Skeletal muscle cell (primary cell): Measurements from ENCODE around the gene RSAD2.
A peak's percentile ranks its signal among the peaks of the same experiment; 100 is the strongest.

Experiments used
- DNase-seq: peaks from one replicate; pipeline ENCODE4 v3.0.0-alpha.2; 2010; ENCODE audit warnings: low read depth
- H3K4me3 ChIP-seq: 2 replicates; pipeline ENCODE4 v1.5.1; 2011; ENCODE audit warnings: low read depth, mild to moderate bottlenecking, control low read depth, low read length, moderate library complexity

Gene RSAD2

DNA sequence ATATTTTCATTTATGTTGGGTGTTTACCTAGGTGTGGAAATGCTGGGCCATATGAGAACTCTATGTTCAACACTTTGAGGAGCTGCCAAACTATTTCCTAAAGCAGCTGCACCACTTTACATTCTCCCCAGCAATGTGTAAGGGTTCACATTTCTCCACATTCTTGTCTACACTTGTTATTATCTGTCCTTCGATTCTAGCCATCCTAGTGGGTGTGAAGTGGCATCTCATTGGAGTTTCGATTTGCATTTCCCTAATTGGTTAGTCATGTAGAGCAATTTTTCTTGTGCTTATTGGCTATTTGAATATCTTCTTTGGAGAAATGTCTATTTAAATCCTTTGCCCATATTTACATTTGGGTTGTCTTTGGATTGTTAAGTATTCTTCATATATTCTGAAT lies 61.5 kb downstream of the RSAD2 start:
- H3K4me3 ChIP-seq = no peak overlapping the region
- no peak for DNase-seq

DNA sequence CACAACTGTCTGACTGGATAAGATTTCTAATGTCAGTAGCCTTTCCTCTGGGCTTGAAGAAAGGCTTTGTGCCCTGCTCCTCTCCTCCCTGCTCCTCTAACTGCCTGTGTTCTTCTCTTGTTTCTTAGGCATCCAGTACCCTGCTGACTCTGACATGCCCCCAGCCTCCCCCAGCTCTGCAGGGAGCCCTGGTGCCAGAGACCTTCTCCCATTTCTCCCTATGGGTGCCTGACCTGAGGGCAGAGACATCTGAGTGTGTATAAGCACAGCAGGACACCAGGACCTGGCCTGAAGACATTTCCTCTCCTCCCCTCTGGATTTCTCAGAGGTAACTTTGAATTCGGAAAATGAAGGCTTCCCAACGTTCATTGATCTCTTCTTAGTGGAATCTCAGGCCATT lies 63.2 kb downstream of the RSAD2 start:
- DNase-seq = no peak
- H3K4me3 ChIP-seq = no peak overlapping the region

DNA sequence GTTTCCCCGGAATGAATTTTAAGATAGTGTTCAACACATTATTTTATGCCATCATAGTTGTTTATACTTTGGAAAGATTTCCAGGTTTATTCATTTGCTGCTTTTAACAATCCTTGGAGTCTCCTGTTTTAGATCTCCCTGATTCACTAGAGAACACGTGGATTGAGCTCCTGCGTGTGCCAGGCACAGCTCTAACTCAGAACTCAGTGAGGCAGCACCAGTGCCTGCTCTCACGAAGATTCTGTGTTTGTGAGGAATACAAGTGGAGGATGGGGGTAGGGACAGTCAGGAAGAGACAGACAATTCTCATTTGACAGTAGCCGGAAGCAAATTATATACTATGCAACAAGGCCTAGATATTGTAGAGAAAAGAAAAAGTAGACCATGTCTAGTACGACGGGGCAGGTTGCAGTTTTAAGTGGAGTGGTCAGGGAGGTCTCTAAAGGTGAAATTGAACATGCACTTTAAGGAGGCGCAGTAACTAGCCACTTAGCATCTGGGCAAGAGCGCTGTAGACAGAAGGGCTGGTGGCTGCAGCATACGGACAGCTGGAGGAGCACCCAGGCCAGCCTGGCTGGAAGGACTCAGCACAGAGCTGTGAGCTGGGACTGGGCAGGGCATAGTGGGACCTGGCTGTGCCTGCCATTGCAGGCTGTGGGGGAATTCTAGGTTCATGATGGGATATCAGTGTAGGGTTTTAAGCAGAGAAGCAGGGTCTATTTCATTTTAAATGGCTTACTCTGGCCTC lies 63.9 kb downstream of the RSAD2 start:
- H3K4me3 ChIP-seq = no peak overlapping the region
- DNase-seq = no peak

DNA sequence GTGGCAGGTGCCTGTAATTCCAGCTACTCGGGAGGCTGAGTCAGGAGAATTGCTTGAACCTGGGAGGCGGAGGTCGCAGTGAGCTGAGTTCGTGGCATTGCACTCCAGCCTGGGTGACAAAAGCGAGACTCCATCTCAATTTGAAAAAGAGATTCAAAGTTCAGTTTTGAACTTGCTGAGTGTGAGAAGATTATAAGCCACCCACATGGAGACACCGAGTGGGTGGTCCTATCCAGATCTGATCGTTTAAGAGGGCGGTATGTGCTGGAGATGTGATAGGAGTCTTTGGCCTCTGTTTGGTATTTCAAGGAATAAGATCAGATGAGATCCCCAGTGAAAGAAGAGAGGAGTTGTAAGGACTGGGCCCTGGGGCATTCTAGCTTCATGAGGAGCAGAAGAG lies 65.3 kb downstream of the RSAD2 start:
- H3K4me3 ChIP-seq = no peak overlapping the region
- DNase-seq = no peak

DNA sequence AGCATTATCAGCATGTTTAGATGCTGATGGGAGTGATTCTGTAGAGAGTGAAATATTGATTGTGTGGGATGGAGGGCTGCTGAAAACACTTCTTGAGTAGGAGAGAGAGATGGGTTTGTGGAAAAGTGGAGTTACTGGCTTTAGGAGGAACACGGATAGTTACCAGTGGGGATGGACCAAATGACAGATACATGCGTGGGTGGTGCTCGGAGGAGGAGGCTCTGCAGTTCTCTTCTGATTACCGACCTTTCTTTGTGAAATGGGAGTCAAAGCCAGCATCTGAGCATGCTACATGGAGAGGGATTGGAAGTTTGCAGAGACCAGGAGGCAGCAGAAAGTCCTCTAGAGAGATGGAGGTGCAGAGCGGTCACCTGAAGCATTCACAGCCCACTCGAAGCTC lies 65.9 kb downstream of the RSAD2 start:
- no peak for DNase-seq
- H3K4me3 ChIP-seq = no peak overlapping the region

DNA sequence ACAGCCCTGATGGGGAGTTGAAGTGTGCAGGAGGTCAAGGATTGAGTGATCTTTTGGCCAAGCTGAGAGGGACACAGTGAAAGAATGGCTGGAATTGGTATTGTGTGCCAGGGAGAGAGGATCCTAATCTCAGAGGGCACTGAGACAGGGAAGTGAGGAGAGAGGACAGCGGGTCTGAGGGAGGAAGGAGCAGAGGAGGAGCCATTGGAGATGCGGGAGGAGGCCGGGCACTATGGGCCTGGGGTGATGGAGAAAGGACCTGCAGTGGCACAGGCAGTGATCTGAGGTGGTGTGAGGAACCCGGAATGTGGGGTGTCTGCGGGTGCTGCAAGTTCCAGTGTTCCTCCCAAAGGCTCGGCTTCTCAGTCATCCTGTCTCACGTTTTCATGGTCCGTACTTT lies 66.4 kb downstream of the RSAD2 start:
- no peak overlapping the region for H3K4me3 ChIP-seq
- no peak for DNase-seq

DNA sequence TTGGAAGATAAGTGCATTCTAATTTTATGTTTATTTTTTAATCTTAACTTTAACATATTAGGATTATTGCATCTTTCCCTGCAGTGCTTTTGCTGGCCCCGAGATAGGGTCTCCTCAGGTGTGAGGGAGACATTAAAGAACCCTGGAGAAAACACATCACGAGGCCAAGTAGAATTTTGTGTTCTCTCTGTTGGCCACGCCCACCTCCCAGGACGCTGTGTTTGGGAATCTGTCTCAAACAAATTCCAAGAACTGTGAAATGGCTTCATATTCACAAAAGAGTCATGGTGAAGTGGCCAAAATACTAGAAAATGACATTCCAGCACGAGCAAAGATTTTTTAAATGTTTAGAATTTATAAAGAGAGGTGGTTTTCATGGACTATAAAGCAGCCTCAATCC lies 67.0 kb downstream of the RSAD2 start:
- no peak overlapping the region for H3K4me3 ChIP-seq
- DNase-seq = no peak

DNA sequence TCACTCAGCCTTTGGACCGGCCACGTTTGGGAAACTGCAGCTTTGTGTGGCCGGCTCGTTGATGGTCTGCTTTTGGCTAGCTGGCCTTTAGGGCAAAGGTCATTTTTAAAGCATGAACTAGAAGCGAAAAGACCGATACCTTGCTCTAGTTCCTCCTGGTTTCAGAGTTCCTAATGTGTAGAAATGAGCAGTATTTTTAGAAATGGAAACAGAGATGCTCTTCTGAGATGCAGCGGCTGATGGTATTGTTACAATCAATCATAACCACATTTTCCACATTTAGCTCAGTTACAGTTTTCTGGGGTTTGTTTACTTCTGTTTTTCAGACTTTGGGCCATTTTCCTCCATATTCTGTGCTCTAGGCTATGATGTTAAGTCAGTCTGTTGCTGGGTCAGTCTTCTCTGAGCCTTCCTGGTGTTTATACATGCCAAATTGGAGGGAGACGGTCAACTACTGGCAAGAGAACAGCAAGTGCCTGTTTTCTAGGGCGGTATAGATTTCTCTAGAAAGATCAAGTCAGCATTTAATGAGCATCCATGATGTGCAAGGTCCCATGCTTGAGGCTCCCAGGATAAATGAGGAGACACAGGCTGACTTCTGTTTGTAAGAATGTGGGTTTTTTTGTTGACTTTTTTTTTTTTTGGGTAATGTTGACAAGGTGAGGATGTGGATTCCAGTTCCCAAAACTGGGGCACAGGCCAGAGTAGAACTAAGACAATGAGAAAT lies 67.7 kb downstream of the RSAD2 start:
- H3K4me3 ChIP-seq = no peak overlapping the region
- DNase-seq = no peak

DNA sequence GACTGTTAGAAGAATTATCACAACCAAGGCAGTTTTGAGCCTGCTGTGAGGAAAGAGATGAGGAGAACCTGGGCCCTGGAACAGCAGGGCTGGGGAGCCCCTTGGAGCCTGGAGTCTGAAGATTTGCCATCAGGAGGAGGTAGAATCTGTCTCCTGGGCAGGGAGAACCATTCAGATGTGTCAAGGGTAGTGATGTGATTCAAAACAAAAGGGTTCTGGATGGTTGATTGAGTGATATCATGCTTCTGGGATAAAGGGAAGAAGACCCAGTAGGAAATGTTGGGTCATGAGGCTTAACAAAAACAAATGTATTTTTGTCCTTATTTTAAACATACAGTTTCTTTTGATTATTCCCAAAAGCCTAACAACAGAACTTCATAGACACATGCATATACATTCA lies 68.2 kb downstream of the RSAD2 start:
- no peak for DNase-seq

DNA sequence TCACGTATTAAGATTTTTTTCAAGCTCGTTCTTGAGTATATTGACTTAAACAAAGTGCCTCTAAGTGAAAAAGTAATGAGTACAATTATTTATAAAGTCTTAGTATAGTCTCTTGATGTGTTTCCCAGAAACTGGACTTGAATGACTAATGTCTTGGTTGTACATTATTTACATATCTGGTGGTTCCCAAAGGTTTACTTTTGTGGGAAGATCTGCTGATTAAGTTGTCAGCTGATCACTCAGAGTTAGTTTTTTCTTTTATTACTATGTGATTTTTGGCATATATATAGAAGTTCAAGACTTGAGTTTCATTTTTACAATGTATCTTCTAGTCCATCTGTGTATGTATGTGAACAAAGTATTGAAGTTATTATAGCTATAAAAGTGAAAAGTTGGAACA lies 69.1 kb downstream of the RSAD2 start:
- DNase-seq = peak; percentile 60
- H3K4me3 ChIP-seq = no peak overlapping the region

More for the DNA sequence above, 68.2 kb downstream of the RSAD2 start:
- no peak overlapping the region for H3K4me3 ChIP-seq
